ENCODE results near the gene TRIM8. TPM values are rescaled to one million over a fixed set of nuclear protein-coding genes. Genes with fewer than 3 reads are reported as not detected.
A peak's percentile ranks its signal among the peaks of the same experiment; 100 is the strongest.

The TRIM8 gene
- total RNA-seq, 1 experiment from 2014 or later, result 91.6 TPM

DNA sequence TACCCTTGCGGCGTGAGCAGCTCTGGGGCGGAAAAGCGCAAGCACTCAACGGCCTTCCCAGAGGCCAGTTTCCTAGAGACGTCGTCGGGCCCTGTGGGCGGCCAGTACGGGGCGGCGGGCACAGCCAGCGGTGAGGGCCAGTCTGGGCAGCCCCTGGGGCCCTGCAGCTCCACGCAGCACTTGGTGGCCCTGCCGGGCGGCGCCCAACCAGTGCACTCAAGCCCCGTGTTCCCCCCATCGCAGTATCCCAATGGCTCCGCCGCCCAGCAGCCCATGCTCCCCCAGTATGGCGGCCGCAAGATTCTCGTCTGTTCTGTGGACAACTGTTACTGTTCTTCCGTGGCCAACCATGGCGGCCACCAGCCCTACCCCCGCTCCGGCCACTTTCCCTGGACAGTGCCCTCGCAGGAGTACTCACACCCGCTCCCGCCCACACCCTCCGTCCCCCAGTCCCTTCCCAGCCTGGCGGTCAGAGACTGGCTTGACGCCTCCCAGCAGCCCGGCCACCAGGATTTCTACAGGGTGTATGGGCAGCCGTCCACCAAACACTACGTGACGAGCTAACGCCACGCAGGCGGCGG, 12.6 kb downstream of the TRIM8 start:
- ChIA-PET CTCF (no interaction called here), RAD21 (ENCODE audit: low non-redundant PET in 1 of 2, low total read pairs in 2 of 2, uncharacterized antibody in 2 of 2, unreplicated experiment in 2 of 2) (no interaction called here), POLR2A (interaction anchor here (0.7 to 0.9 kb wide), 2 partner anchors 13 to 156 kb away, joined by 3 read pairs; partner anchors contain the start of gene TRIM8)
- H3K27ac ChIP-seq (ENCODE audit: low read depth, low read length), result no peak overlapping the region
- H3K4me1 ChIP-seq (ENCODE audit: control insufficient read depth in 1 of 2, insufficient read depth in 2 of 2, low read length in 2 of 2), result peaks cover 0 to 5% of the 10 kb centered on the region in 2 experiments; a peak in 1 of 4 replicates
- no peaks in the 10 kb centered on the region for H3K27me3 ChIP-seq (ENCODE audit: insufficient read depth, low read length)
- DNase-seq (ENCODE audit: low read depth, low spot score) (no peak), ATAC-seq (no peak)
- intact Hi-C loops (cut with micrococcal nuclease), result no loop called here
- H3K4me3 ChIP-seq (replicated peaks in 1 of 2; ENCODE audit: low read depth in 1 of 2, low read length in 2 of 2), result no peak overlapping the region
- TF ChIP-seq SRF (IDR thresholded peaks at IDR 0.05; ENCODE audit: low read depth) (no peak), FOSL1 (IDR thresholded peaks at IDR 0.05; ENCODE audit: low read depth) (no peak), EZH2phosphoT487 (IDR thresholded peaks at IDR 0.05; ENCODE audit: borderline replicate concordance) (no peak), POLR2AphosphoS5 (IDR thresholded peaks at IDR 0.05; ENCODE audit: low read depth, low read length) (0 out of 2 replicates have a peak, but pooled peaks have one; percentile 5)
- peaks cover 9 to 21% of the 10 kb centered on the region in 2 experiments; a peak in 3 of 4 replicates for H3K36me3 ChIP-seq (ENCODE audit: control insufficient read depth in 1 of 2, insufficient read depth in 2 of 2, low read length in 2 of 2)
- no peak overlapping the region for H3K9ac ChIP-seq (ENCODE audit: low read length)
- BruUV-seq (replicated peaks), result no TSS peak
- H3K4me2 ChIP-seq (ENCODE audit: low read length), result no peak overlapping the region
- H3K9me2 ChIP-seq (ENCODE audit: insufficient read depth), result no peaks in the 10 kb centered on the region
- H4K20me1 ChIP-seq (ENCODE audit: insufficient read depth), result no peaks in the 10 kb centered on the region
- H3K79me2 ChIP-seq (ENCODE audit: insufficient read depth, low read length), result peaks cover 25% of the 10 kb centered on the region
- H3K9me3 ChIP-seq (ENCODE audit: control insufficient read depth in 1 of 2, insufficient read depth in 1 of 2, low read depth in 1 of 2, low read length in 2 of 2), result no peaks in the 10 kb centered on the region
- no peak overlapping the region for H2AFZ ChIP-seq (ENCODE audit: low read depth, low read length, poor library complexity, severe bottlenecking)

DNA sequence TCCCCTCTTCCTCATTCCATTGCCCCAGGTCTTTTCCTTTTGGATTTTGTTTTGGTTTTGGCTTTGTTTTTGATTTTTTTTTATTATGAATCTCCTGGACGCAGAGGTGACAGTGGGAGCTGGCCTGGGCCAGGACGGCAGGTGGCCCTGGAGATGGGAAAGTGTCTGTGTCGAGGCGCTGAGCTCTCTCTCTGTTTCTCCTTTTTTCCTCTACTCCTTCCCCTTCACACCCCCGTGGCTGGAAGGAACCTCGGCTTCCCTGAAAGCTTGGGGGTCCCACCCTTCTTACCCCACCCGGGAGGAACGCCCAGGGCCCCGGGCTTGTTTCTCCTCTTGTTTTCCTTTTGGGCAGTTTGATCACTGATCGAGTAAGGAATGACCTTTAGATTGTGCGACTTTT, 13.2 kb downstream of the TRIM8 start:
- Histone ChIP-seq H3K79me2 (ENCODE audit: insufficient read depth, low read length) (peaks cover 19% of the 10 kb centered on the region), H3K4me3 (replicated peaks in 1 of 2; ENCODE audit: low read depth in 1 of 2, low read length in 2 of 2) (no peak overlapping the region), H3K9me2 (ENCODE audit: insufficient read depth) (no peaks in the 10 kb centered on the region), H3K4me1 (ENCODE audit: control insufficient read depth in 1 of 2, insufficient read depth in 2 of 2, low read length in 2 of 2) (peaks cover 0 to 5% of the 10 kb centered on the region in 2 experiments; a peak in 1 of 4 replicates), H3K36me3 (ENCODE audit: control insufficient read depth in 1 of 2, insufficient read depth in 2 of 2, low read length in 2 of 2) (peaks cover 9 to 21% of the 10 kb centered on the region in 2 experiments; a peak in 3 of 4 replicates), H3K4me2 (ENCODE audit: low read length) (no peak overlapping the region), H3K9ac (ENCODE audit: low read length) (no peak overlapping the region), H3K27ac (ENCODE audit: low read depth, low read length) (no peak overlapping the region), H4K20me1 (ENCODE audit: insufficient read depth) (no peaks in the 10 kb centered on the region), H3K9me3 (ENCODE audit: control insufficient read depth in 1 of 2, insufficient read depth in 1 of 2, low read depth in 1 of 2, low read length in 2 of 2) (no peaks in the 10 kb centered on the region), H3K27me3 (ENCODE audit: insufficient read depth, low read length) (no peaks in the 10 kb centered on the region), H2AFZ (ENCODE audit: low read depth, low read length, poor library complexity, severe bottlenecking) (no peak overlapping the region)
- intact Hi-C loops (cut with micrococcal nuclease), result no loop called here
- CTCF ChIA-PET, result no interaction called here
- TF ChIP-seq SP1 (IDR thresholded peaks at IDR 0.05; ENCODE audit: low read depth) (no peak), SIN3A (IDR thresholded peaks at IDR 0.05; ENCODE audit: low read depth) (0 out of 2 replicates have a peak, but pooled peaks have one; percentile 17), CBX3 (IDR thresholded peaks at IDR 0.05; ENCODE audit: low read depth) (no peak)
- no TSS peak for BruUV-seq (replicated peaks)
- ATAC-seq, result no peak
- POLR2A ChIA-PET, result interaction anchor here (0.7 to 0.9 kb wide), 2 partner anchors 13 to 156 kb away, joined by 3 read pairs; partner anchors contain the start of gene TRIM8
- RAD21 ChIA-PET (ENCODE audit: low non-redundant PET in 1 of 2, low total read pairs in 2 of 2, uncharacterized antibody in 2 of 2, unreplicated experiment in 2 of 2), result no interaction called here
- no peak for DNase-seq (ENCODE audit: low read depth, low spot score)
